ENCODE results near the gene CD99L2. TPM values are rescaled to one million over a fixed set of nuclear protein-coding genes. Genes with fewer than 3 reads are reported as not detected.

Gene CD99L2
- total RNA-seq, 4 donors from 2014 or later: 51.3 to 92.7 (median 58.7) TPM

DNA sequence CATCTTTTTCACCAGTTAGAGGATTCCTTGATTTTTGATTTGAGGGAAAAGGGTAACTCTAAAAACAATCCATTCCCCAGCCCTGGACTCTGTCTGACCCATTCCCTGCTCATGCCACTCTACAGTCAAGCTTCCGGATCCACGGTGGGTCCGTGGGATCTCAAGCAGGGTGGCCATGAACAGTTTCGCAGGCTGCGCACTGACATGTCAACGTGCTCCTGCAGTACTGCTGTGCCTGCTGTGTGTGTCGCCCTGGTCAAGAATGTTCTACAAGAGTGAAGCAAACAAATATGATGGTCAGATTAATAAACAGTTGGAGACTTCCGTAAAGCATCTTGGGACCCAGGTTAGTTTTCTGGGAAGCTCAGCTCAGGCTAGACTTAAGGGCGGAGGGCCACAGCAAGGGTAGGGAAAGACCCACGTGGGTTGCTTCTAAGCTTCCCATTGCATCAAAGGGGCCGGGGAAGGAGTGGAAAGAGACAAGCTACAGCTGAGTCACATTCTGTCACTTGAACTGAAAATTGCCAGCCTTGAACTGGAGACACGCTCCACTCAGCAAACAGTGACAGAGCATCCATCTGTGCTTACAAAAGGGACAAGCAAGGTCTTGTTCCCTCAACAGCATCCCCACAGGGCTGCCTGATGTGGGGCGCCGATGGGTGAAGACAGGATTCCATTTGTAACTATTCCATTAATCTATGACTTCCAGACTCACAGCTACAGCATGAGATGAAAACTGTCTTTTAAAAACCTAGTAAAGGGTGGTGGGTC, 123.5 kb downstream of the CD99L2 start:
- intact Hi-C loops (cut with DNase I; ENCODE audit: low total_unique reads): no loop called here
- TF ChIP-seq, protein P1, sequence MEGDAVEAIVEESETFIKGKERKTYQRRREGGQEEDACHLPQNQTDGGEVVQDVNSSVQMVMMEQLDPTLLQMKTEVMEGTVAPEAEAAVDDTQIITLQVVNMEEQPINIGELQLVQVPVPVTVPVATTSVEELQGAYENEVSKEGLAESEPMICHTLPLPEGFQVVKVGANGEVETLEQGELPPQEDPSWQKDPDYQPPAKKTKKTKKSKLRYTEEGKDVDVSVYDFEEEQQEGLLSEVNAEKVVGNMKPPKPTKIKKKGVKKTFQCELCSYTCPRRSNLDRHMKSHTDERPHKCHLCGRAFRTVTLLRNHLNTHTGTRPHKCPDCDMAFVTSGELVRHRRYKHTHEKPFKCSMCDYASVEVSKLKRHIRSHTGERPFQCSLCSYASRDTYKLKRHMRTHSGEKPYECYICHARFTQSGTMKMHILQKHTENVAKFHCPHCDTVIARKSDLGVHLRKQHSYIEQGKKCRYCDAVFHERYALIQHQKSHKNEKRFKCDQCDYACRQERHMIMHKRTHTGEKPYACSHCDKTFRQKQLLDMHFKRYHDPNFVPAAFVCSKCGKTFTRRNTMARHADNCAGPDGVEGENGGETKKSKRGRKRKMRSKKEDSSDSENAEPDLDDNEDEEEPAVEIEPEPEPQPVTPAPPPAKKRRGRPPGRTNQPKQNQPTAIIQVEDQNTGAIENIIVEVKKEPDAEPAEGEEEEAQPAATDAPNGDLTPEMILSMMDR (IDR thresholded peaks at IDR 0.05): no peak
- TF ChIP-seq POLR2A (IDR thresholded peaks at IDR 0.05): no peak
- DNase-seq: no peak
- H3K9me3 ChIP-seq: no peaks in the 10 kb centered on the region
- H3K36me3 ChIP-seq: no peaks in the 10 kb centered on the region
- no peaks in the 10 kb centered on the region for H3K4me1 ChIP-seq
- H3K27me3 ChIP-seq: no peaks in the 10 kb centered on the region
- no peak overlapping the region for H3K27ac ChIP-seq
- no peak overlapping the region for H3K4me3 ChIP-seq

DNA sequence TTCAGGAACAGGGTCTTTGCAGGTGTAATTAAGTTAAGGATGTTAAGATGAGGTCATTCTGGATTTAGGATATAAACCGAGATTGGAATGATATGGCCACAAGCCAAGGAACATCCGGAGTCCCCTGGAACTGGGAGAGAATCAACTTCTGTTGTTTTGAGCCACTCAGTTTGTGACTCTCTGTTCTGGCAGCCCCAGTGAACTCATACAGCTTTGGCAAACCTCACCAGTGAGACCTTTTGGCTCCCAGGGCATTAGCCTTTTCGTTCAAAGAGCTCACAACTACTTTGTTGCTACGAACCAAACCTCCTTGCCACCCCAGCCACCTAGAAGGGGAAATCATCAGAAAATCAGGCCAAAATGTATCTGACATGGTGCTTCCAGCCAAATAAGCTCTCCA, 124.8 kb downstream of the CD99L2 start:
- TF ChIP-seq, protein P1 (IDR thresholded peaks at IDR 0.05): no peak
- TF ChIP-seq POLR2A (IDR thresholded peaks at IDR 0.05): no peak

DNA sequence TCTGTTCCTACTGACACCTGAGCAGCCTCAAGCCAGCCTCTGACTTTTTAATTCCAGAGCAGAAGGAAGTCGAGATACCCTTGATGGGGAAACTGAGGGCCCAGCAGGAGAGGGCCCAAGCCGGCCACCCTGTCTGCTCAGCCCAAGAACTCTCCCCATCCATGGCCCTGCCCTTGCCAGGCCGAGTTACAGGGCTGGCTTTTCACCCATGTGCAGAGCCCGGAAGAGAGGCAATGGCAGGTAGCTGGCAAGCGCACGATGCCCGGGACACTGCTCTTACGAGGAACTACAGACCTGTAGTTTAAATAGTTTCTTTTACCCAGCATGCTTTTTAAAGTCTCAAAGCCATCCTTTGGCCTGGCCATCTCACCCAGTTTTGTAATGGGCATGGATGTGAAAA, 125.4 kb downstream of the CD99L2 start:
- no peaks in the 10 kb centered on the region for H3K4me1 ChIP-seq
- DNase-seq: no peak
- intact Hi-C loops (cut with DNase I; ENCODE audit: low total_unique reads): no loop called here
- TF ChIP-seq POLR2A (IDR thresholded peaks at IDR 0.05): no peak
- TF ChIP-seq, protein P1 (IDR thresholded peaks at IDR 0.05): no peak
- H3K4me3 ChIP-seq: no peak overlapping the region
- H3K9me3 ChIP-seq: no peaks in the 10 kb centered on the region
- H3K27me3 ChIP-seq: no peaks in the 10 kb centered on the region
- no peak overlapping the region for H3K27ac ChIP-seq
- no peaks in the 10 kb centered on the region for H3K36me3 ChIP-seq

More for the DNA sequence above, 124.8 kb downstream of the CD99L2 start:
- H3K27me3 ChIP-seq: no peaks in the 10 kb centered on the region
- no peaks in the 10 kb centered on the region for H3K36me3 ChIP-seq
- no peak overlapping the region for H3K4me3 ChIP-seq
- no peaks in the 10 kb centered on the region for H3K4me1 ChIP-seq
- H3K9me3 ChIP-seq: no peaks in the 10 kb centered on the region
- H3K27ac ChIP-seq: no peak overlapping the region
- no peak for DNase-seq
- intact Hi-C loops (cut with DNase I; ENCODE audit: low total_unique reads): no loop called here

DNA sequence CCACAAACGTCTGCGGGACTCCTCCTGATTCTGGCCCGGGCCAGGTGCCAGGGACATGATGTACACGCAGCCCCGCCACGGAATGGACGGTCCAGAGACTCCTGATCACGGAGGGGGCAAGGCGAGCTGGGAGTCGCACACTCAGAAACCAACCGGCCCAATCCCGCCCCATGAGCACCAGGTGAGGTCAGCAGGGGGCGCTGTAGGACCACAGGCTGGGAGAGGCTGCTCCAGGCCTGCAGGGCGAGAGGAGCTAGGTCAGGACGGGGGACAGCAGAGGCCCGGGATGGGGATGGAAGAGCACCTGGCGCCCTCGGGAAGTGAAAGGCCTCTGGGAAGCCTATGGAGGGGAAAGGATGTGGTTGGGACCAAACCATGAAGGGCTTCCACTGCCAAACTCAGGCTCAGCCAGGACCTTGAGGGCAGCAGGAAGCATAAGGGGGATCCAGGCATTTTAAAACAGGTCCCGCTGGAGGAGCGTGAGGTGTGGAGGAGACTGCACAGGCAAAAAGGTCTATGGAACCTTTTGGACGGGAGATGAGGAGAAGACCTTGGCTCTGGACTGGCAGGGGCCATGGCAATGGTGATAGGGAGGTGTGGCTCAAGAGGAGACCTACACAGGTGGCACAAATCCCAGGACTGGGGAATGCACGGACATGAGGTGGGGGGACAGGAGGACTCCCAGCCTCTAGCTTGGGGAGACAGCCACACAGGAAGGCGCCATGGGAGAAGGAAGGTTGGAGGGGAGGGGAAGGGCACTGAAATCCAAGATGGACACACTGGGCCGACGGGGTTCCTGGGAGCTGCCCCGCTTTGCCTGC, 126.1 kb downstream of the CD99L2 start:
- intact Hi-C loops (cut with DNase I; ENCODE audit: low total_unique reads): no loop called here
- Histone ChIP-seq H3K27ac (no peak overlapping the region), H3K36me3 (no peaks in the 10 kb centered on the region)

More for the DNA sequence above, 126.1 kb downstream of the CD99L2 start:
- peak; percentile 68 to 75 for DNase-seq
- Histone ChIP-seq H3K4me1 (no peaks in the 10 kb centered on the region), H3K9me3 (no peaks in the 10 kb centered on the region), H3K4me3 (no peak overlapping the region), H3K27me3 (no peaks in the 10 kb centered on the region)
- TF ChIP-seq, protein P1 (IDR thresholded peaks at IDR 0.05): peak; percentile 70 to 83 (median 76)
- no peak for TF ChIP-seq POLR2A (IDR thresholded peaks at IDR 0.05)

All from uterus (tissue), 4 donors.